HL-60 (cell line): ENCODE measurements around the gene USP31.

ENCODE experiments used
- CTCF ChIP-seq: IDR thresholded peaks from one replicate; pipeline ENCODE4 v1.5.1; 2011; ENCODE audit warnings: low read length, control low read depth, inconsistent platforms; ENCODE audit not compliant: insufficient read depth
- GABPA ChIP-seq: IDR thresholded peaks from 2 replicates; pipeline ENCODE4 v1.6.1; 2012; ENCODE audit warnings: low read depth
- POLR2AphosphoS5 ChIP-seq: IDR thresholded peaks from 2 replicates; pipeline ENCODE4 v1.6.1; 2012; ENCODE audit warnings: low read depth
- SPI1 ChIP-seq: IDR thresholded peaks from 2 replicates; pipeline ENCODE4 v1.6.1; 2012; ENCODE audit warnings: low read depth, mild to moderate bottlenecking, borderline replicate concordance
- TF ChIP-seq, protein P1 (sequence below): IDR thresholded peaks from 2 replicates; pipeline ENCODE4 v1.6.1; 2012; ENCODE audit warnings: low read depth; ENCODE audit not compliant: insufficient replicate concordance

DNA sequence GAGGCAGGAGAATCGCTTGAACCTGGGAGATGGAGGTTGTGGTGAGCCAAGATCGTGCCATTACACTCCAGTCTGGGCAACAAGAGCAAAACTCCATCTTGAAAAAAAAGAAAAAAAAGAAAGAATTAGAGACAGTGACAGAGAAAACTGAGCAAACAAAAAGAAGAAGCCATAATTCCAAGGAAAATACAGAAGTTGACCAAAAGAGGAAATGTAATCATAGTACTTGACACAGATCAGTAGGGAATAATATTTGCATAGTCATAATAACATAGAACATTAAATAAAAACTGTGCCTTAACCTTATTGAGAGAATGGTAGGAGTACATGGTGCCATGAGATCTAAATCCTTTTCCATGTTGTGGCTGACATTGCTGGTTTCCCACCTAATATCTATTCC is 14.7 kb upstream of the USP31 start:
- TF ChIP-seq SPI1 (peak; percentile 42; the same call in 1 of the 2 replicates), CTCF (no peak), POLR2AphosphoS5 (no peak), GABPA (no peak)
- TF ChIP-seq, protein P1, sequence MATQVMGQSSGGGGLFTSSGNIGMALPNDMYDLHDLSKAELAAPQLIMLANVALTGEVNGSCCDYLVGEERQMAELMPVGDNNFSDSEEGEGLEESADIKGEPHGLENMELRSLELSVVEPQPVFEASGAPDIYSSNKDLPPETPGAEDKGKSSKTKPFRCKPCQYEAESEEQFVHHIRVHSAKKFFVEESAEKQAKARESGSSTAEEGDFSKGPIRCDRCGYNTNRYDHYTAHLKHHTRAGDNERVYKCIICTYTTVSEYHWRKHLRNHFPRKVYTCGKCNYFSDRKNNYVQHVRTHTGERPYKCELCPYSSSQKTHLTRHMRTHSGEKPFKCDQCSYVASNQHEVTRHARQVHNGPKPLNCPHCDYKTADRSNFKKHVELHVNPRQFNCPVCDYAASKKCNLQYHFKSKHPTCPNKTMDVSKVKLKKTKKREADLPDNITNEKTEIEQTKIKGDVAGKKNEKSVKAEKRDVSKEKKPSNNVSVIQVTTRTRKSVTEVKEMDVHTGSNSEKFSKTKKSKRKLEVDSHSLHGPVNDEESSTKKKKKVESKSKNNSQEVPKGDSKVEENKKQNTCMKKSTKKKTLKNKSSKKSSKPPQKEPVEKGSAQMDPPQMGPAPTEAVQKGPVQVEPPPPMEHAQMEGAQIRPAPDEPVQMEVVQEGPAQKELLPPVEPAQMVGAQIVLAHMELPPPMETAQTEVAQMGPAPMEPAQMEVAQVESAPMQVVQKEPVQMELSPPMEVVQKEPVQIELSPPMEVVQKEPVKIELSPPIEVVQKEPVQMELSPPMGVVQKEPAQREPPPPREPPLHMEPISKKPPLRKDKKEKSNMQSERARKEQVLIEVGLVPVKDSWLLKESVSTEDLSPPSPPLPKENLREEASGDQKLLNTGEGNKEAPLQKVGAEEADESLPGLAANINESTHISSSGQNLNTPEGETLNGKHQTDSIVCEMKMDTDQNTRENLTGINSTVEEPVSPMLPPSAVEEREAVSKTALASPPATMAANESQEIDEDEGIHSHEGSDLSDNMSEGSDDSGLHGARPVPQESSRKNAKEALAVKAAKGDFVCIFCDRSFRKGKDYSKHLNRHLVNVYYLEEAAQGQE: no peak
